Esophagus muscularis mucosa (tissue), 4 donors: ENCODE data around the gene MRNIP. TPM values are rescaled to one million over a fixed set of nuclear protein-coding genes. Genes with fewer than 3 reads are reported as not detected.

ENCODE experiments used
- DNase-seq: peaks from one replicate; pipeline ENCODE4 v3.0.0-alpha.2; 2017; ENCODE audit errors: extremely low spot score
- H3K27ac ChIP-seq, 4 donors: fragments of 200-600 bp; sonication (generic); replicated peaks in 1 of 4; 1 replicate in 3 of 4; 2 replicates in 1 of 4; pipeline ENCODE4 v1.5.1; 2016 to 2019; ENCODE audit warnings: mild to moderate bottlenecking in 1 of 4
- H3K27me3 ChIP-seq, 4 donors: fragments of 200-600 bp; sonication (generic); one replicate each; pipeline versions ENCODE4 v1.5.1 to v1.6.0; 2016 to 2019
- H3K36me3 ChIP-seq, 4 donors: fragments of 200-600 bp; sonication (generic); one replicate each; pipeline ENCODE4 v1.5.1; 2016 to 2019
- H3K4me1 ChIP-seq, 4 donors: fragments of 200-600 bp; sonication (generic); one replicate each; pipeline ENCODE4 v1.5.1; 2016 to 2019
- H3K4me3 ChIP-seq, 4 donors: fragments of 200-600 bp; sonication (generic); 1 replicate in 2 of 4; 2 replicates in 2 of 4; pipeline ENCODE4 v1.5.1; 2016 to 2019; ENCODE audit warnings: mild to moderate bottlenecking in 4 of 4, moderate library complexity in 1 of 4
- H3K9me3 ChIP-seq, 4 donors: fragments of 200-600 bp; sonication (generic); 1 replicate in 3 of 4; 2 replicates in 1 of 4; pipeline ENCODE4 v1.5.1; 2016 to 2019
- EP300 ChIP-seq: sonication (generic); formaldehyde crosslinking; IDR thresholded peaks from one replicate; pipeline ENCODE4 v1.6.1; 2017; ENCODE audit warnings: antibody characterized with exemption
- POLR2A ChIP-seq: fragments of 450-650 bp; IDR thresholded peaks from one replicate; pipeline ENCODE4 v1.6.1; 2017; ENCODE audit warnings: antibody characterized with exemption, moderate library complexity, mild to moderate bottlenecking, low read depth
- POLR2AphosphoS5 ChIP-seq, 2 donors: sonication (generic); formaldehyde crosslinking; IDR thresholded peaks; one replicate each; pipeline ENCODE4 v1.6.1; 2017; ENCODE audit warnings: antibody characterized with exemption in 2 of 2
- WGBS: methylation state at CpG from one replicate; pipeline ENCODE4 v1.1.5; 2018; 5-methylcytosine and 5-hydroxymethylcytosine counted together
- intact Hi-C: fragments of 100-400 bp; cut with DNase I; formaldehyde crosslinking; loops from one replicate; pipeline ENCODE4 v1.15.1; 2023
- total RNA-seq, 4 donors: library from RNA; depleted of rRNA; stranded (reverse); fragments of >200 nt; gene quantifications; one replicate each; pipeline versions ENCODE4 v1.1.0 to v1.2.1, GENCODE V29; 2016
- TF ChIP-seq, protein P1 (sequence below), 3 experiments: fragments of 200-600 bp in 2 of 3; fragments of 450-650 bp in 1 of 3; sonication (generic) in 2 of 3; IDR thresholded peaks; one replicate each; pipeline ENCODE4 v1.5.1; 2017 to 2019; ENCODE audit warnings: antibody characterized with exemption in 3 of 3, mild to moderate bottlenecking in 2 of 3, moderate library complexity in 1 of 3

MRNIP gene
- total RNA-seq, 4 donors from 2014 or later = 21.2 to 34.2 (median 23.3) TPM

GRCh38 chr5:179860301-179860700, 1.7 kb upstream of the MRNIP start:
- TF ChIP-seq POLR2AphosphoS5 (IDR thresholded peaks at IDR 0.05) (no peak), POLR2A (no peak), EP300 (no peak)
- TF ChIP-seq, protein P1, sequence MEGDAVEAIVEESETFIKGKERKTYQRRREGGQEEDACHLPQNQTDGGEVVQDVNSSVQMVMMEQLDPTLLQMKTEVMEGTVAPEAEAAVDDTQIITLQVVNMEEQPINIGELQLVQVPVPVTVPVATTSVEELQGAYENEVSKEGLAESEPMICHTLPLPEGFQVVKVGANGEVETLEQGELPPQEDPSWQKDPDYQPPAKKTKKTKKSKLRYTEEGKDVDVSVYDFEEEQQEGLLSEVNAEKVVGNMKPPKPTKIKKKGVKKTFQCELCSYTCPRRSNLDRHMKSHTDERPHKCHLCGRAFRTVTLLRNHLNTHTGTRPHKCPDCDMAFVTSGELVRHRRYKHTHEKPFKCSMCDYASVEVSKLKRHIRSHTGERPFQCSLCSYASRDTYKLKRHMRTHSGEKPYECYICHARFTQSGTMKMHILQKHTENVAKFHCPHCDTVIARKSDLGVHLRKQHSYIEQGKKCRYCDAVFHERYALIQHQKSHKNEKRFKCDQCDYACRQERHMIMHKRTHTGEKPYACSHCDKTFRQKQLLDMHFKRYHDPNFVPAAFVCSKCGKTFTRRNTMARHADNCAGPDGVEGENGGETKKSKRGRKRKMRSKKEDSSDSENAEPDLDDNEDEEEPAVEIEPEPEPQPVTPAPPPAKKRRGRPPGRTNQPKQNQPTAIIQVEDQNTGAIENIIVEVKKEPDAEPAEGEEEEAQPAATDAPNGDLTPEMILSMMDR (IDR thresholded peaks at IDR 0.05) = no peak
- intact Hi-C loops = loop anchor here (5.0 kb wide), 1 partner anchor 47 kb away; the partner anchor contains the start of gene TBC1D9B
- Histone ChIP-seq H3K4me1 (peaks cover 11 to 38% (median 31%) of the 10 kb centered on the region in 4 donors), H3K9me3 (no peaks in the 10 kb centered on the region), H3K36me3 (peaks cover 29 to 40% (median 33%) of the 10 kb centered on the region in 4 donors), H3K27ac (no peak overlapping the region), H3K27me3 (no peaks in the 10 kb centered on the region), H3K4me3 (no peak overlapping the region)
- 73% methylated on average over 10 of the region's 11 CpGs for WGBS
- DNase-seq = no peak

DNA sequence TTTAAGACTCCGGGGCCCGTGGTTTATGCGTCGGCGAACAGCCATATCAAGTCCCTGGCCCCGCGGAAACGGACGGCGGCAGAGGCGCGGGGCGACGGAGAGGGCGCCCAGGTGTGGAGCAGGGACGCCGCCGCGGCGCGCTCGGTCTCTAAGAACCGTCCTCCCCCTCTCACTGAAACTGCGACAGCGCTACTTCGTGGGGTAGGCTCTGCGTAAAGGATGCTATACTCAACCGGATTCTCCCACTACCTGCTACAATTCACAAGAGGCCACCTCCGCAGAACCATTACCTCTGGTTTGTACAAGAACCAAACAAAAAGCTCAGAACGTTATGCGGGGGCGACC, 404 bp downstream of the MRNIP start:
- Histone ChIP-seq H3K27ac (peak overlapping the region; percentile 87 to 95 (median 94)), H3K9me3 (no peaks in the 10 kb centered on the region), H3K27me3 (no peaks in the 10 kb centered on the region), H3K4me1 (peaks cover 11 to 38% (median 31%) of the 10 kb centered on the region in 4 donors), H3K36me3 (peaks cover 10 to 21% (median 14%) of the 10 kb centered on the region in 4 donors), H3K4me3 (peak overlapping the region; percentile 91 to 97 (median 92))
- WGBS = under 1% methylated on average over 28 of the region's 32 CpGs
- intact Hi-C loops = loop anchor here (5.0 kb wide), 2 partner anchors 36 to 51 kb away; partner anchors contain the start of genes MGAT4B and SQSTM1
- no peak for DNase-seq
- no peak for TF ChIP-seq EP300
- TF ChIP-seq, protein P1 (IDR thresholded peaks at IDR 0.05) = no peak

DNA sequence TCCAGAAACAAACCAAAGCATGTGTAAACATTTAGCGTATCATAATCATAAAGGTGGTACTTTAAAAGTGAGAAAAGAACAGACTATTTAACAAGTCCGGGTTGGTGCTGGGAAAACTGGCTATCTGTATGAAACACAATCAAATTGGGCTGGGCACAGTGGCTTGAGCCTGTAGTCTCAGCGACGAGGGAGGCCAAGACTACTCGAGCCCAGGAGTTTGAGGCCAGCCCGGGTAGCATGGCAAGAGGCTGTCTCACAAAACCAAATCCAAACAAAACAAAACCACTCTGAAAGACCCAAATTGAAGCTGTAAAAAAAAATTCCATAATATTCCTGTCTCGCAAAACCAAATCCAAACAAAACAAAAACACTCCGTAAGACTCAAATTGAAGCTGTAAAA, 4.3 kb downstream of the MRNIP start:
- peaks cover 35 to 47% (median 39%) of the 10 kb centered on the region in 4 donors for H3K36me3 ChIP-seq
- H3K27ac ChIP-seq = no peak overlapping the region
- H3K4me3 ChIP-seq = no peak overlapping the region
- no peaks in the 10 kb centered on the region for H3K9me3 ChIP-seq
- H3K4me1 ChIP-seq = peaks cover 6 to 25% (median 23%) of the 10 kb centered on the region in 4 donors
- no peaks in the 10 kb centered on the region for H3K27me3 ChIP-seq
- intact Hi-C loops = no loop called here
- TF ChIP-seq POLR2AphosphoS5 (IDR thresholded peaks at IDR 0.05) (no peak), POLR2A (no peak), EP300 (no peak)
- TF ChIP-seq, protein P1 (IDR thresholded peaks at IDR 0.05) = no peak
- 96% methylated on average over 8 of the region's 8 CpGs for WGBS
- no peak for DNase-seq

DNA sequence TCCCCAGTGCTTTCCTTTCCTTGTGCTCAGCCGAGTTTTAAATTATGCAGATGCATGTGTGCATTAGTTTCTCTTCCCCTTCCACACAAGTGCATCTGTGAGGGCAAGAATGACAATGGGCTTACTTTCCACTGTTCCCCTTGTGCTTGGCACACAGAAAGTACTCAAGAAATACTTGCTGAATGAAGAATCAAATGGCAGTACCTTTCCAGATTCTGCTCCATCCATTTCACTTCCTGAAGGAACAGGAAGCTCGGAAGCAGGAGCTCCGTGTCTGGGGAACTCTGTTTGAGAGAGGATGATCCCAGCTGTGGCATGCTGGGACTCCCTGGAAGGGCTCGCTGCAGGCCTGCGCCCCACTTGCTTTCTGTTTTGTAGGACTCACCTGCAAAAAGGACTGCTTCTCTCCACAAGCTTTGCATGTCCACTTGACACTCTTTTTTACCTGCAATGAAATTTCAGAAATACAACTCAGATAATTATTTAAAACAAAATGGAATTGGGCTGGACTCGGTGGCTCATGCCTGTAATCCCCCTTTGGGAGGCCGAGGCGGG, 5.5 kb downstream of the MRNIP start:
- no peak for TF ChIP-seq EP300
- TF ChIP-seq, protein P1 (IDR thresholded peaks at IDR 0.05) = no peak
- no peak for TF ChIP-seq POLR2A
- no peak for TF ChIP-seq POLR2AphosphoS5 (IDR thresholded peaks at IDR 0.05)
- DNase-seq = no peak
- Histone ChIP-seq H3K36me3 (peaks cover 43 to 60% (median 52%) of the 10 kb centered on the region in 4 donors), H3K4me3 (no peak overlapping the region), H3K27me3 (no peaks in the 10 kb centered on the region), H3K9me3 (no peaks in the 10 kb centered on the region), H3K27ac (no peak overlapping the region), H3K4me1 (peaks cover 6 to 22% (median 19%) of the 10 kb centered on the region in 4 donors)
- 84% methylated on average over 8 of the region's 8 CpGs for WGBS
- intact Hi-C loops = no loop called here

DNA sequence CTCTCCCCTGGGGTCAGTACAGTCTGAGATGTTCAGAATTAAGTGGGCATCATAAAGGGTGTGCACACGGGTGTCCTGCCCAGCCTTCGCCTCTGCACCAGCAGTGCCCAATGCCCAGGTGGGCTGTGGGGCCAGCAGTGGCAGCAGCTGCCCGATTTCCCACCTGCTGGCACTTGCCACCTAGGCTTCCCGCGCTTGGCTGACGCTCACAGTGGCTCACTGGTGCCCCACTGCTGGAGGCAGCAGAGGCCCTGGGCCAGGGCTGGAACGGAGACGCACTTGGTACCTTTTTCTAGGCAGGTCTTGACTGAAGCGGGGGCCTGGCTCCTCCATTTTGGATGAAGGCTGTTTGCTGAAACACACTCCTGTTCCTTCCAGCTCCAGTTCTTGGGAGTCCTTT, 17.0 kb downstream of the MRNIP start:
- DNase-seq = no peak

More for the DNA sequence above, 17.0 kb downstream of the MRNIP start:
- Histone ChIP-seq H3K4me1 (peaks cover under 1 to 5% (median 3%) of the 10 kb centered on the region in 4 donors), H3K9me3 (peaks cover 0 to 9% (median 0%) of the 10 kb centered on the region in 4 donors), H3K27me3 (no peaks in the 10 kb centered on the region), H3K4me3 (no peak overlapping the region), H3K36me3 (peaks cover 44 to 92% (median 71%) of the 10 kb centered on the region in 4 donors), H3K27ac (no peak overlapping the region)
- TF ChIP-seq, protein P1 (IDR thresholded peaks at IDR 0.05) = no peak
- intact Hi-C loops = no loop called here
- WGBS = 97% methylated on average over 8 of the region's 9 CpGs
